T-helper 17 cell (primary cell): Measurements from ENCODE around the gene PTAR1. TPM values are rescaled to one million over a fixed set of nuclear protein-coding genes. Genes with fewer than 3 reads are reported as not detected.

Experiments used
- ATAC-seq: fragments of 150-1000 bp; cut with Tn5 transposase; 2 replicates; pipeline ENCODE4 v1.10.0; 2021; ENCODE audit warnings: mild to moderate bottlenecking, moderate library complexity
- DNase-seq, 3 donors: peaks; one replicate each; pipeline versions ENCODE4 v3.0.0 to v3.0.0-alpha.2; 2020 to 2021
- H3K9me3 ChIP-seq: one replicate; pipeline ENCODE4 v1.7.0; 2013; ENCODE audit warnings: low read length, mild to moderate bottlenecking; ENCODE audit not compliant: control insufficient read depth, poor library complexity, severe bottlenecking
- H3K27ac Mint-ChIP-seq: one replicate; pipeline ENCODE4 v1.8.0; 2022; ENCODE audit warnings: mild to moderate bottlenecking, moderate library complexity, mixed read lengths
- H3K27me3 Mint-ChIP-seq: one replicate; pipeline ENCODE4 v1.8.0; 2022; ENCODE audit warnings: mixed read lengths
- H3K36me3 Mint-ChIP-seq: one replicate; pipeline ENCODE4 v1.8.0; 2022; ENCODE audit warnings: low read depth, mixed read lengths
- H3K4me1 Mint-ChIP-seq: one replicate; pipeline ENCODE4 v1.8.0; 2022; ENCODE audit warnings: mild to moderate bottlenecking, mixed read lengths
- H3K4me3 Mint-ChIP-seq: one replicate; pipeline ENCODE4 v1.8.0; 2022; ENCODE audit warnings: mild to moderate bottlenecking, moderate library complexity, mixed read lengths
- total RNA-seq, 4 donors: library from RNA in 2 of 4; stranded (reverse) in 2 of 4; gene quantifications; one replicate each; pipeline ENCODE4 v1.2.3 and lab custom pipeline; 2022 to 2026

Gene PTAR1
- total RNA-seq, 2 donors from 2014 or later: 56.7 to 70.6 TPM

DNA sequence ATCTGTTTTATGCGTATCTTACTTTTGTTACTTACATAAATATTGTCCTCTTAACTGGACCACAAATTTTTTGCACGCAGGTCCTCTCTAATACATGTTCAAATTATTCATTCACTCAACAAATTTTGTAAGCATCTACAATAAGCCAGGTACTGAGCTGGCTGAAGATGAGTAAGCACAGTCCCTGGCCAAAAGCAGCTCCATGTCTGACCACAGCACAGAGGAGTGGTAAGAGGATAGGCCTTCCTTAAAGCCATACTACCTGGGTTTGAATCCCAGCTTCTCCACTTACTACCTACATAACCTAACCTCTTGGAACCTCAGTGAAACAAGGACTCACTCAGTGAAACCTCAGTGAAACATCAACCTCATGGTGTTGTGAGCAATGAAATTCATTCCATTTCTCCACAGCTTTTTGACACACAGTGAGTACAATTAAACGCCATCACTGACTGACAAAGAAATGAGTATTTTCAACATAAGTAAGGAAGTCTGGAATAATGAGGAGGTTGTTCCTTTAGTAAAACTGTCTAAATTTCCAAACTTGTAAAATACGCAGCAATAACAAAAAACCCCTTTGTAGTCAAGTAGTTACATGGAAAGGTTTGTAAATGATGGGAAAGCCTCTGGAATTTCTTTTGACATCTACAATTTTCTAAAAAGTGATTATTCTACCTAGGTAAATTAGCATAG lies 15.0 kb downstream of the PTAR1 start:
- peaks cover 12% of the 10 kb centered on the region for H3K36me3 Mint-ChIP-seq
- ATAC-seq (no peak), DNase-seq (no peak)
- H3K27me3 Mint-ChIP-seq: no peaks in the 10 kb centered on the region
- H3K4me3 Mint-ChIP-seq: no peak overlapping the region
- H3K9me3 ChIP-seq: no peaks in the 10 kb centered on the region
- H3K27ac Mint-ChIP-seq: peak overlapping the region; percentile 53
- H3K4me1 Mint-ChIP-seq: peaks cover 32% of the 10 kb centered on the region

- ATAC-seq (no peak), DNase-seq (no peak)
- no peaks in the 10 kb centered on the region for H3K9me3 ChIP-seq
- Mint-ChIP-seq H3K36me3 (peaks cover 12% of the 10 kb centered on the region), H3K27ac (no peak overlapping the region), H3K4me1 (peaks cover 32% of the 10 kb centered on the region), H3K27me3 (no peaks in the 10 kb centered on the region), H3K4me3 (no peak overlapping the region)
These were observed 15.9 kb downstream of the PTAR1 start for GRCh38 chr9:69743930-69744329.

DNA sequence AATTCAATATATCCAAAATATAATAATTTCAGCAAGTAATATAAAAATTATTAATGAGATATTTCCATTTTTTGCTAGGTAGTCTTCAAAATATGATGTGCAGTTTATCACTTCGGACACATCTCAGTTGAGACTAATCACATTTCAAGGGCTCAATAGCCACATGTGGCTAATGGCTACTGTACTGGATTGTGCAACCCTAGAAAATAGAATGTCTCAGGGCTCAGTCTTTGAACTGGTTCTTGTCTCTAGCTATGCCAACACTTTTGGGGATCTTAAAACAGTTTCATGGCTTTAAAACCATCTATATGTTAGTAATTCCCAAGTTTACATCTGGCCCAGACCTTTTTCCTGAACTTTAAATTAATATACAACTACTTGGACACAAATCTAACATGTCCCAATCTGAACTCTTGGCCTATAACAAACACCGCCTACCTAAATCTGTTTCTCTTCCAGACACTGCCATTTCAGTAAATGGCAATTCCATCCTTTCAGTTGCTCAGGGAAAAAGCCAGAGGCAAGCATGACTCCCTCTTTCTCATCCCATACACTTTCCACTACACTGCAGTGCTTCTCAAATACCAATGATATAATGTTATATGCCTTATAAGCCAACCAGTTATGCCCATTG lies 18.8 kb downstream of the PTAR1 start:
- no peaks in the 10 kb centered on the region for H3K9me3 ChIP-seq
- ATAC-seq: no peak
- Mint-ChIP-seq H3K27me3 (no peaks in the 10 kb centered on the region), H3K4me3 (no peak overlapping the region), H3K36me3 (peaks cover 6% of the 10 kb centered on the region), H3K4me1 (peaks cover 21% of the 10 kb centered on the region), H3K27ac (no peak overlapping the region)
- DNase-seq: no peak

DNA sequence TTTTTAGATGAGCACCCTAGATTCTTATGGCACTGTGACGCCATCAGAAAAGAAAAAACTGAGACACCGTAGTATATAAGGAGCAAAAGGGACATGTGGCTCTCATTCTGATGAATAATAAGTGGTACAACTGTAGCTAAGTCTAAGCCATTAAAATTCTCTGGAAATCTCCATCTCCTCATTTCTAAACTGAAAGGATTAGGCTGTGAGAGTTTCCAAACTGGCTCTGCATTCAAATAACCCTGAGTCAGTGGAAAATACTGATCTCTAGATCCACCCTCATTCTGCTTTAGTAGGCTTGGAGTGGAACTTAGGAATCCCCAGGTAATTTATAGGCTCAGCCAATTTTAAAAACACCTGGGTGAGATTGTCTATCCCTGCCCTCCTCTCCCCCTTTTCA lies 28.5 kb downstream of the PTAR1 start:
- ATAC-seq: no peak
- Mint-ChIP-seq H3K4me1 (peaks cover 9% of the 10 kb centered on the region), H3K4me3 (no peak overlapping the region), H3K27ac (no peak overlapping the region), H3K27me3 (no peaks in the 10 kb centered on the region), H3K36me3 (peaks cover 12% of the 10 kb centered on the region)
- DNase-seq: no peak
- no peaks in the 10 kb centered on the region for H3K9me3 ChIP-seq

DNA sequence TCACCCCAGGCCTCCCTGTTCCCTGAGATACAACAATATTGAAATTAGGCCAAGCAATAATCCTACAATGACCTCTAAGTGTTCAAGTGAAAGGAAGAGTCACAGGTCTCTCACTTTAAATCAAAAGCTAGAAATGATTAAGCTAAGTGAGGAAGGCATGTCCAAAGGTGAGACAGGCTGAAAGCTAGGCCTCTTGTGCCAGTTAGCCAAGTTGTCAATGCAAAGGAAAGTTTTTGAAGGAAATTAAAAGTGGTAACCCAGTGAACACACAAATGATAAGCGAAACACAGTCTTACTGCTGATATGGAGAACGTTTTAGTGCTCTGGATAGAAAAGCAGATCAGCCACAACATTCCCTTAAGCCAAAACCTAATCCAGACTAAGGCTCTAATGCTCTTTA lies 39.8 kb downstream of the PTAR1 start:
- peak overlapping the region; percentile 51 for H3K27ac Mint-ChIP-seq
- H3K27me3 Mint-ChIP-seq: no peaks in the 10 kb centered on the region
- no peaks in the 10 kb centered on the region for H3K9me3 ChIP-seq
- DNase-seq: no peak
- H3K36me3 Mint-ChIP-seq: peaks cover 8% of the 10 kb centered on the region
- peaks cover 2% of the 10 kb centered on the region for H3K4me1 Mint-ChIP-seq
- no peak for ATAC-seq
- no peak overlapping the region for H3K4me3 Mint-ChIP-seq

DNA sequence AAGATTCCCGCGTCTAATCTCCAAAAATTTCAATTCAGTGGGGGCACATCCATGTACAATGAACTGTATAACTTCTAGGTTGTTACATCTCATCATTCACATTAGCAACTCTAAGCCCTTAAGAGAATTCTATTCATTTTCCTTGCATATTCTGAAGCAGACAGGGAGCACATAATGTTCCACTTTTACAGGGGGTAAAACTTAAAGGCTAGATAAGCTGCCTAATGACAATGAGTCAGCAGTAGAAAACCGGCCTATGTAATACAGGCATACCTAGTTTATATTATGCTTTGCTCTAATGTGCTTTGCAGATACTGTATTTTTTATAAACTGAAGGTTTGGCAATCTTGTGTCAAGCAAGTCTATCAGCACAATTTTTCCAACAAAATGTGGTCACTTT lies 40.4 kb downstream of the PTAR1 start:
- H3K4me3 Mint-ChIP-seq: no peak overlapping the region
- H3K27ac Mint-ChIP-seq: peak overlapping the region; percentile 51
- ATAC-seq: no peak
- no peaks in the 10 kb centered on the region for H3K9me3 ChIP-seq
- H3K27me3 Mint-ChIP-seq: no peaks in the 10 kb centered on the region
- peaks cover 8% of the 10 kb centered on the region for H3K36me3 Mint-ChIP-seq
- no peak for DNase-seq
- H3K4me1 Mint-ChIP-seq: peaks cover under 1% of the 10 kb centered on the region

- no peak overlapping the region for H3K27ac Mint-ChIP-seq
- no peaks in the 10 kb centered on the region for H3K27me3 Mint-ChIP-seq
- no peak for ATAC-seq
- peaks cover 8% of the 10 kb centered on the region for H3K36me3 Mint-ChIP-seq
- no peak overlapping the region for H3K4me3 Mint-ChIP-seq
- no peak for DNase-seq
- H3K4me1 Mint-ChIP-seq: no peaks in the 10 kb centered on the region
- H3K9me3 ChIP-seq: no peaks in the 10 kb centered on the region
These were observed 41.6 kb downstream of the PTAR1 start for GRCh38 chr9:69718218-69718617.

DNA sequence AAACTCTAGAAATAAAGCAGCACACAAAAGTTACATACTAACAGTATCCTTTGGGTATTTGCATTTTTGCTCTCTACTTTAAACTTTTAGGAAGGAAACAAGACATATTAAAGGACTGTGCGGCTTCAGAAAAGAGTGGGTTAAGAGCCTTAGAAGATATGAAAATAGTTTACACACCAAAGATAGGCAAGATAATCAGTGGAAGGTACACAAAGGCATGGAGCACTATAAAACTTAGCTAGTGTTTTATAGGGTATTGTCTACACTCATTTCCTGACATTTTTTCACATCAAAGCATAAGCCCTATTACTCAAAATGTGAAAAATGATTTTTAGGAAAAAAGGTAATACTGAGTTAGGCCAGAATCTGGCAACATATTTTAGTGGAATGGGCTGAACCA lies 44.0 kb downstream of the PTAR1 start:
- peaks cover 6% of the 10 kb centered on the region for H3K36me3 Mint-ChIP-seq

GRCh38 chr9:69715096-69715495 lies 44.7 kb downstream of the PTAR1 start:
- no peaks in the 10 kb centered on the region for H3K27me3 Mint-ChIP-seq
- ATAC-seq: no peak
- H3K4me3 Mint-ChIP-seq: no peak overlapping the region
- no peaks in the 10 kb centered on the region for H3K9me3 ChIP-seq
- H3K27ac Mint-ChIP-seq: no peak overlapping the region
- peaks cover 6% of the 10 kb centered on the region for H3K36me3 Mint-ChIP-seq
- peaks cover 2% of the 10 kb centered on the region for H3K4me1 Mint-ChIP-seq
- no peak for DNase-seq

More for the DNA sequence above, 44.0 kb downstream of the PTAR1 start:
- ATAC-seq (no peak), DNase-seq (no peak)
- H3K27me3 Mint-ChIP-seq: no peaks in the 10 kb centered on the region
- no peak overlapping the region for H3K27ac Mint-ChIP-seq
- H3K4me1 Mint-ChIP-seq: peaks cover 2% of the 10 kb centered on the region
- no peaks in the 10 kb centered on the region for H3K9me3 ChIP-seq
- no peak overlapping the region for H3K4me3 Mint-ChIP-seq

DNA sequence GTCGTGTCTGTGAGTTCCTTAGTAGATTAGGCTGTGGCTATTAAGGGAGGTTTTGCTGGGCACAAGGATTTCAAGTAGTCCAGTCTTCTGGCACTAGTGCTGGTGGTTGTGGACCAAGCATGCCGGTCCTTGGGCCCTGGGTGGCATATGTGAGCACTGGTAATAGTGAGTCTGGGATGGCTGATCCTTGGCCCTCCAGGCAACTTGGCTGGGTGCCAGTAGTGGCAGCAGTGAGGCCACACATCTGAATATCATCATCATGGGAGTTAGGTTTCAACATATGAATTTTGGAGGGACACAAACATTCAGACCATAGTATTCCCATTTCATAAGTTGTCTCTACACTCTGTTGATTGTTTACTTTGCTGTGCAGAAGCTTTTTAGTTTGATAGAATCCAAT lies 62.3 kb downstream of the PTAR1 start:
- H3K36me3 Mint-ChIP-seq: no peaks in the 10 kb centered on the region
- DNase-seq (no peak), ATAC-seq (no peak)
- H3K27ac Mint-ChIP-seq: no peak overlapping the region
- peaks cover 2% of the 10 kb centered on the region for H3K9me3 ChIP-seq
- no peak overlapping the region for H3K4me3 Mint-ChIP-seq
- no peaks in the 10 kb centered on the region for H3K4me1 Mint-ChIP-seq
- H3K27me3 Mint-ChIP-seq: no peaks in the 10 kb centered on the region

GRCh38 chr9:69696802-69697201 lies 63.0 kb downstream of the PTAR1 start:
- no peak overlapping the region for H3K4me3 Mint-ChIP-seq
- no peak overlapping the region for H3K27ac Mint-ChIP-seq
- no peaks in the 10 kb centered on the region for H3K4me1 Mint-ChIP-seq
- H3K36me3 Mint-ChIP-seq: no peaks in the 10 kb centered on the region
- ATAC-seq: no peak
- no peak for DNase-seq
- no peaks in the 10 kb centered on the region for H3K27me3 Mint-ChIP-seq
- H3K9me3 ChIP-seq: peaks cover 2% of the 10 kb centered on the region

DNA sequence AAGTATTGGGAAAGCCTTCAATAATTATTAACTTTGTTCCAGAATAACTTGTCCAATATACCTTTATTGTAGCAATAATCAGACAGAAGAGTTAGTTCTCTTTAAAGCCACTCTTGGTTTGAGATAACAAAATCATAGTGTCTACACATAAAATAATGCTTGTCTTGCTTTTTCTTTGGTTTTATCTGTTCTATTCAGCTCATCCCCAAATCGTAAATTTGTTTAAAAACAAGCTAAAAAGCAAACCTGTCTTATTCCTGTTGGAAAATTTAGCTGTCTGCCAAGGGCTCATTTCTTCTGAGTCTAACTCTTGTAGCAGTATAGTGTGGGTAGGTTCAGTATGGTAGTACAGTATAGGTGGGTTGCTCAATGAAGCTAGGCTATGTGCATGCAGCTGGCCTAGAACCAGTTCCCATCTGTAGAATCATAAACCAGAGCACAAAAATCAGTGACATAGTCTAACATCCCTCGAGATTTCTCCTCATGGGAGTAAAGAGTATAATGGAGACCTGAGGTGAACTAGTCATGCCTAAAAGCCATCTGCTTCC lies 69.7 kb downstream of the PTAR1 start:
- no peaks in the 10 kb centered on the region for H3K9me3 ChIP-seq
- DNase-seq: no peak
- H3K36me3 Mint-ChIP-seq: no peaks in the 10 kb centered on the region
- no peak overlapping the region for H3K27ac Mint-ChIP-seq
- ATAC-seq: no peak
- H3K27me3 Mint-ChIP-seq: peaks cover 3% of the 10 kb centered on the region
- no peak overlapping the region for H3K4me3 Mint-ChIP-seq
- H3K4me1 Mint-ChIP-seq: no peaks in the 10 kb centered on the region

- no peak overlapping the region for H3K27ac Mint-ChIP-seq
- H3K4me1 Mint-ChIP-seq: no peaks in the 10 kb centered on the region
- no peaks in the 10 kb centered on the region for H3K36me3 Mint-ChIP-seq
- no peak overlapping the region for H3K4me3 Mint-ChIP-seq
- no peak for DNase-seq
- H3K9me3 ChIP-seq: no peaks in the 10 kb centered on the region
- ATAC-seq: no peak
- peaks cover 16% of the 10 kb centered on the region for H3K27me3 Mint-ChIP-seq
These were observed 75.9 kb downstream of the PTAR1 start for GRCh38 chr9:69683927-69684326.
